ENCODE measurements around the gene GCSAM. TPM values are rescaled to one million over a fixed set of nuclear protein-coding genes. Genes with fewer than 3 reads are reported as not detected.

The GCSAM gene
- total and polyA plus RNA-seq, 4 donors: 0.08 to 0.75 (median 0.27) TPM; not detected in 1

- Histone ChIP-seq H3K27ac (ENCODE audit: low read depth in 1 of 2, low read length in 2 of 2) (no peak overlapping the region), H3K9ac (ENCODE audit: low read depth in 1 of 2, low read length in 2 of 2) (no peak overlapping the region), H3K4me1 (ENCODE audit: control insufficient read depth in 4 of 4, insufficient read depth in 4 of 4, low read length in 3 of 4) (no peaks in the 10 kb centered on the region), H3K27me3 (ENCODE audit: control insufficient read depth in 4 of 4, insufficient read depth in 4 of 4, low read length in 3 of 4) (peaks cover 0 to 13% (median 2%) of the 10 kb centered on the region in 4 donors), H3K9me3 (ENCODE audit: control insufficient read depth in 4 of 4, low read length in 3 of 4) (no peaks in the 10 kb centered on the region), H3K4me3 (ENCODE audit: low read depth in 1 of 3, low read length in 3 of 3) (no peak overlapping the region), H3K36me3 (ENCODE audit: control insufficient read depth in 4 of 4, insufficient read depth in 3 of 4, low read depth in 1 of 4, low read length in 3 of 4) (no peaks in the 10 kb centered on the region)
- TF ChIP-seq ATF3 (IDR thresholded peaks at IDR 0.05) (no peak), GABPA (IDR thresholded peaks at IDR 0.05 in 1 of 2, conservative IDR thresholded peaks at IDR 0.05 in 1 of 2) (no peak), JUND (IDR thresholded peaks at IDR 0.05) (no peak), NR2F2 (IDR thresholded peaks at IDR 0.05) (no peak)
- WGBS: 78% methylated on average over 8 of the region's 8 CpGs
- no peak for DNase-seq (ENCODE audit: low spot score)
These were observed 1.5 kb upstream of the GCSAM start for GRCh38 chr3:112134335-112135124.

GRCh38 chr3:112133626-112134334 lies 732 bp upstream of the GCSAM start:
- 80% methylated on average over 5 of the region's 5 CpGs for WGBS
- no peaks in the 10 kb centered on the region for H3K9me3 ChIP-seq (ENCODE audit: control insufficient read depth in 4 of 4, low read length in 3 of 4)
- no peak for TF ChIP-seq ZBTB33 (IDR thresholded peaks at IDR 0.05)
- no peak for TF ChIP-seq TAF1 (conservative IDR thresholded peaks at IDR 0.05)
- no peak for TF ChIP-seq RAD21 (IDR thresholded peaks at IDR 0.05)
- no peak for TF ChIP-seq HNF4G (IDR thresholded peaks at IDR 0.05)
- no peak for TF ChIP-seq REST (IDR thresholded peaks at IDR 0.05)
- no peak for TF ChIP-seq FOXA2 (IDR thresholded peaks at IDR 0.05)
- H3K27ac ChIP-seq (ENCODE audit: low read depth in 1 of 2, low read length in 2 of 2): no peak overlapping the region
- no peaks in the 10 kb centered on the region for H3K4me1 ChIP-seq (ENCODE audit: control insufficient read depth in 4 of 4, insufficient read depth in 4 of 4, low read length in 3 of 4)
- DNase-seq (ENCODE audit: low spot score): no peak
- no peaks in the 10 kb centered on the region for H3K36me3 ChIP-seq (ENCODE audit: control insufficient read depth in 4 of 4, insufficient read depth in 3 of 4, low read depth in 1 of 4, low read length in 3 of 4)
- H3K27me3 ChIP-seq (ENCODE audit: control insufficient read depth in 4 of 4, insufficient read depth in 4 of 4, low read length in 3 of 4): peaks cover 0 to 10% (median 2%) of the 10 kb centered on the region in 4 donors
- H3K4me3 ChIP-seq (ENCODE audit: low read depth in 1 of 3, low read length in 3 of 3): no peak overlapping the region
- no peak overlapping the region for H3K9ac ChIP-seq (ENCODE audit: low read depth in 1 of 2, low read length in 2 of 2)

Data from liver (tissue), 9 donors.